A673 (cell line): ENCODE results near the gene FAM153A. TPM values are rescaled to one million over a fixed set of nuclear protein-coding genes. Genes with fewer than 3 reads are reported as not detected.
"Not testable (repeated sequence)": the region's sequence is repeated elsewhere in the genome, so short reads cannot be mapped to it uniquely, and the experiment has no call there.

Experiments
- Bru-seq: library from RNA; stranded (reverse); fragments of 400-500 nt; gene quantifications from one replicate; lab custom pipeline; 2021; lab: Mats Ljungman, UMichigan
- BruChase-seq, 2 experiments: library from RNA; stranded (reverse); fragments of 400-500 nt; gene quantifications; one replicate each; lab custom pipeline; 2021; lab: Mats Ljungman, UMichigan
- BruUV-seq: library from RNA; stranded (reverse); fragments of 400-500 nt; replicated peaks from 2 replicates; lab custom pipeline; 2021; lab: Mats Ljungman, UMichigan
- CTCF ChIA-PET: fragments of 300-600 bp; sonication (Branson Sonifier 250); formaldehyde crosslinking; loops from one replicate; lab custom pipeline; 2022; ENCODE audit warnings: antibody characterized with exemption; lab: Charles Lee
- POLR2A ChIA-PET: fragments of 300-600 bp; sonication (Branson Sonifier 250); formaldehyde crosslinking; loops from one replicate; lab custom pipeline; 2022; ENCODE audit warnings: antibody characterized with exemption; ENCODE audit not compliant: low non-redundant PET; lab: Charles Lee
- DNase-seq: peaks from one replicate; pipeline ENCODE4 v3.0.0-alpha.2; 2015; ENCODE audit warnings: low spot score
- H3K27ac ChIP-seq: fragments of 200-600 bp; sonication (generic); 2 replicates; pipeline ENCODE4 v1.5.1; 2016; ENCODE audit warnings: mixed run types, low read depth, mild to moderate bottlenecking, mixed read lengths, antibody characterized with exemption, low read length; ENCODE audit not compliant: poor library complexity, severe bottlenecking
- H3K27me3 ChIP-seq: fragments of 200-600 bp; sonication (generic); replicated peaks from 2 replicates; pipeline ENCODE4 v1.6.1; 2017; ENCODE audit warnings: mixed run types, low read depth, mild to moderate bottlenecking, mixed read lengths, antibody characterized with exemption, low read length; ENCODE audit not compliant: insufficient read depth, poor library complexity
- H3K36me3 ChIP-seq: fragments of 200-600 bp; sonication (generic); 2 replicates; pipeline ENCODE4 v1.6.1; 2016; ENCODE audit warnings: mixed run types, mild to moderate bottlenecking, mixed read lengths, antibody characterized with exemption, low read length; ENCODE audit not compliant: insufficient read depth, poor library complexity, severe bottlenecking
- H3K4me1 ChIP-seq: fragments of 200-600 bp; sonication (generic); 2 replicates; pipeline ENCODE4 v1.6.1; 2017; ENCODE audit warnings: mixed run types, mild to moderate bottlenecking, mixed read lengths, antibody characterized with exemption, low read length; ENCODE audit not compliant: insufficient read depth, poor library complexity, severe bottlenecking
- H3K4me3 ChIP-seq: fragments of 200-600 bp; sonication (generic); 2 replicates; pipeline ENCODE4 v1.5.1; 2016; ENCODE audit warnings: low read depth, mixed run types, mild to moderate bottlenecking, mixed read lengths, low read length; ENCODE audit not compliant: poor library complexity, severe bottlenecking
- H3K9me3 ChIP-seq: fragments of 200-600 bp; sonication (generic); 2 replicates; pipeline ENCODE4 v1.6.1; 2016; ENCODE audit warnings: mixed run types, low read depth, mild to moderate bottlenecking, mixed read lengths, antibody characterized with exemption, low read length; ENCODE audit not compliant: poor library complexity, severe bottlenecking
- intact Hi-C: fragments of 100-400 bp; cut with micrococcal nuclease; formaldehyde crosslinking; loops from one replicate; pipeline ENCODE4 v1.10.0; 2022; ENCODE audit not compliant: unreplicated experiment
- long read RNA-seq: library from polyadenylated mRNA; stranded (forward); transcript quantifications from one replicate; pipeline ENCODE4 v2.0.0, GENCODE V29; 2022
- total RNA-seq: library from RNA; stranded (reverse); gene quantifications from 2 replicates; pipeline ENCODE4 v1.2.3, GENCODE V29; 2021

The FAM153A gene
- not detected in 2 replicates for total RNA-seq
- Bru-seq, nascent RNA: not detected
- percentile 6 among the genes with signal in this experiment for BruChase-seq, experiment 1, labeled RNA remaining after a 2-hour chase
- BruChase-seq, experiment 2, labeled RNA remaining after a 6-hour chase: percentile 5 among the genes with signal in this experiment
- long read RNA-seq: 0 reads

GRCh38 chr5:177782792-177783633, at the start of gene FAM153A:
FAM153A (minus strand) TSS chr5:177782899.
- H3K4me1 ChIP-seq, POLR2A ChIA-PET, H3K27ac ChIP-seq, H3K4me3 ChIP-seq, BruUV-seq, intact Hi-C loops, H3K9me3 ChIP-seq, CTCF ChIA-PET, DNase-seq, H3K36me3 ChIP-seq, H3K27me3 ChIP-seq: not testable (repeated sequence)

DNA sequence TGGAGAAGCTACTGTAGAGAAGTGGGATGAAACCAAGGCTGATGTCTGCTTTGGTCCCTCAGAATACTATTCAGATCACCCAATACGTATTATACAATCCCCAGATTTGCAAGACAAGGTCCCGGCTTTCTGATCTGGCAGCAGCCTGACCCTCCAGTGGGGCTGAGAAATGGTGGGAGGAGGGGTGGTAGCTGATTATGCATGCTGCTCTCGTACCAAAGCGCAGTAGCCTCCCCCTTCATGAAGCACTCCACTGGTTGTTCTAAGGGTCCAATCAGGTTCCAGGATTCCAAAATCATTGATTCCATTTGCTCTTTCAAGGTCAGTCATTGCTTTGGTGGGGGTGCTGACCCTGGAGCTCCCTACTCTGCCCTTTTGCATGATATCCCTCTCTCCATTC, 49.6 kb upstream of the FAM153A start:
- H3K9me3 ChIP-seq, POLR2A ChIA-PET, H3K36me3 ChIP-seq, CTCF ChIA-PET, H3K27ac ChIP-seq, H3K4me1 ChIP-seq, DNase-seq, H3K4me3 ChIP-seq, intact Hi-C loops, BruUV-seq, H3K27me3 ChIP-seq: not testable (repeated sequence)

GRCh38 chr5:177826073-177826472, 43.4 kb upstream of the FAM153A start:
- H3K4me1 ChIP-seq, H3K4me3 ChIP-seq, H3K9me3 ChIP-seq, H3K27me3 ChIP-seq, H3K27ac ChIP-seq, POLR2A ChIA-PET, BruUV-seq, DNase-seq, CTCF ChIA-PET, intact Hi-C loops, H3K36me3 ChIP-seq: not testable (repeated sequence)

DNA sequence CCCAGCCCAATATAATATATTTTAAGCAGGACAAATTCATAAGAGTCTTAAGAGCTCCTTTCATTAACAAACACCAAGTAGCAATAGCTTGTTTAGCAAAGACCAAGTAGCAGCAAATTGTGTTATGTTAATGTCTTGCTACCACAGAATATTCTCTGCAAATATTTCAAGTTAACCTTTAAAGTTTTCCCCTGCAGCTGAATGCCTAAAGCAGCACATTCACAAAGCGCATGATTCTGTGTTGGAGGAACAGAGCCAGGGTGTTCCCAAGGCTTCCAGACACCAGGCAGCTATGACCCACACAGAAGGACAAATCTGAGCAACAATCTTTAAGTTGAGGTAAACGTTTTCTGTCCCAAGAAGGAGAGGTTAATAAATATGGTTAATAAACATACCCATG, 42.1 kb upstream of the FAM153A start:
- H3K27me3 ChIP-seq, H3K36me3 ChIP-seq, BruUV-seq, H3K9me3 ChIP-seq, H3K4me3 ChIP-seq, DNase-seq, H3K4me1 ChIP-seq, POLR2A ChIA-PET, intact Hi-C loops, CTCF ChIA-PET, H3K27ac ChIP-seq: not testable (repeated sequence)

DNA sequence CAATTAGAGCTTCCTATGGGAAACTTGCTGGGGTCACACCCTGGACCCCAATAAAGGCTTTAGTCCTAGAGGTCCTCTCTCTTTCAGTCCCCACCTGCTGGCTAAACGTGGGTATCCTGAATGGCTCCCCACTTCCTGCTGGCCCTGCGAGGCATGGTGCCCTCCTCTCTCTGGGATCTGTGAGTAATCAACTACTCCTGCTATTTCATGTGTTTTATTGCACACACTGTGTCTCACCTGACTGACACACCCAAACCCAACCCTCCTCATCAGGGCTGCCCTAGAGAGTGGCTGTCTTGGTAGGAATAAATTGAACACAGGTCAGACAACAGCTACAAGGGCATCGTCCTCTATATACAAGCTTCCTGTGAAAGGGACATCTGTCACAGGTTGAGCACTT, 39.8 kb upstream of the FAM153A start:
- CTCF ChIA-PET, BruUV-seq, H3K4me1 ChIP-seq: not testable (repeated sequence)

GRCh38 chr5:177819664-177820063, 37.0 kb upstream of the FAM153A start:
- H3K4me3 ChIP-seq, DNase-seq, BruUV-seq, intact Hi-C loops, H3K36me3 ChIP-seq, CTCF ChIA-PET, H3K4me1 ChIP-seq, H3K9me3 ChIP-seq, H3K27ac ChIP-seq, H3K27me3 ChIP-seq, POLR2A ChIA-PET: not testable (repeated sequence)

More for the DNA sequence above, 39.8 kb upstream of the FAM153A start:
- POLR2A ChIA-PET, H3K4me3 ChIP-seq, DNase-seq, H3K27me3 ChIP-seq, H3K27ac ChIP-seq, intact Hi-C loops, H3K36me3 ChIP-seq, H3K9me3 ChIP-seq: not testable (repeated sequence)

- DNase-seq, POLR2A ChIA-PET, H3K9me3 ChIP-seq, H3K27ac ChIP-seq, H3K4me1 ChIP-seq, CTCF ChIA-PET, intact Hi-C loops, H3K27me3 ChIP-seq, H3K36me3 ChIP-seq, H3K4me3 ChIP-seq, BruUV-seq: not testable (repeated sequence)
These were observed 30.2 kb upstream of the FAM153A start for GRCh38 chr5:177812814-177813425.
